HL-60 (cell line): Measurements from ENCODE around the gene TPCN1.

ENCODE experiments used
- DNase-seq, 2 experiments: peaks; one replicate each; pipeline ENCODE4 v3.0.0-alpha.2; 2010 to 2020; ENCODE audit warnings: low read depth in 1 of 2, low spot score in 1 of 2
- H3K27ac ChIP-seq: fragments of 250-450 bp; sonication (Bioruptor Pico); replicated peaks from 2 replicates; pipeline ENCODE4 v1.5.1; 2020; ENCODE audit warnings: mild to moderate bottlenecking, moderate library complexity
- H3K27me3 ChIP-seq: fragments of 250-450 bp; sonication (Bioruptor Pico); 2 replicates; pipeline ENCODE4 v1.5.1; 2021; ENCODE audit warnings: mild to moderate bottlenecking, moderate library complexity; ENCODE audit not compliant: insufficient read depth, poor library complexity, severe bottlenecking
- H3K4me3 ChIP-seq: replicated peaks from 2 replicates; pipeline ENCODE4 v1.5.1; 2011; ENCODE audit warnings: mild to moderate bottlenecking, control low read depth, low read length; ENCODE audit not compliant: insufficient read depth
- CTCF ChIP-seq: IDR thresholded peaks from one replicate; pipeline ENCODE4 v1.5.1; 2011; ENCODE audit warnings: low read length, control low read depth, inconsistent platforms; ENCODE audit not compliant: insufficient read depth
- GABPA ChIP-seq: IDR thresholded peaks from 2 replicates; pipeline ENCODE4 v1.6.1; 2012; ENCODE audit warnings: low read depth
- POLR2AphosphoS5 ChIP-seq: IDR thresholded peaks from 2 replicates; pipeline ENCODE4 v1.6.1; 2012; ENCODE audit warnings: low read depth
- REST ChIP-seq: IDR thresholded peaks from 2 replicates; pipeline ENCODE4 v1.6.1; 2012; ENCODE audit warnings: low read depth; ENCODE audit not compliant: insufficient replicate concordance
- SPI1 ChIP-seq: IDR thresholded peaks from 2 replicates; pipeline ENCODE4 v1.6.1; 2012; ENCODE audit warnings: low read depth, mild to moderate bottlenecking, borderline replicate concordance
- long read RNA-seq: library from polyadenylated mRNA; unstranded; transcript quantifications from one replicate; pipeline ENCODE4 v2.0.0, GENCODE V29; 2020

The TPCN1 gene
- long read RNA-seq, full-length matches to known transcripts: 15 of 52 reads
- long read RNA-seq, partial matches to known transcripts: 3 of 52 reads
- long read RNA-seq, other reads (novel, unspliced or antisense): 34 of 52 reads

GRCh38 chr12:113221181-113221996 is at the start of gene TPCN1:
Gene TPCN1 (plus strand): TSS chr12:113221464. CDS start chr12:113226853, 5,389 bp downstream.
- no peaks in the 10 kb centered on the region for H3K27me3 ChIP-seq
- DNase-seq: peak; percentile 100
- H3K27ac ChIP-seq: peak within 1 kb of the TSS; percentile 68

GRCh38 chr12:113171543-113171942 is 49.7 kb upstream of the TPCN1 start:
- no peak overlapping the region for H3K27ac ChIP-seq

More at GRCh38 chr12:113221181-113221996, at the start of gene TPCN1:
- peak within 1 kb of the TSS; percentile 93 for H3K4me3 ChIP-seq
- TF ChIP-seq POLR2AphosphoS5: peak; percentile 68; the same call in 1 of the 2 replicates
- TF ChIP-seq CTCF: no peak

GRCh38 chr12:113172185-113172584 is 49.1 kb upstream of the TPCN1 start:
- TF ChIP-seq GABPA: no peak
- TF ChIP-seq SPI1: no peak
- no peak for TF ChIP-seq CTCF
- no peak for TF ChIP-seq REST
- TF ChIP-seq POLR2AphosphoS5: no peak
- DNase-seq: no peak
- Histone ChIP-seq H3K27me3 (no peaks in the 10 kb centered on the region), H3K27ac (no peak overlapping the region), H3K4me3 (no peak overlapping the region)

More at GRCh38 chr12:113171543-113171942, 49.7 kb upstream of the TPCN1 start:
- Histone ChIP-seq H3K27me3 (no peaks in the 10 kb centered on the region), H3K4me3 (no peak overlapping the region)
- TF ChIP-seq GABPA (no peak), POLR2AphosphoS5 (no peak), REST (no peak), CTCF (no peak)
- no peak for DNase-seq
